Hepatic stellate cell (primary cell): ENCODE data around the gene APBB2.

Experiments used
- DNase-seq: peaks from one replicate; pipeline ENCODE4 v3.0.0; 2011; ENCODE audit warnings: low spot score

Gene APBB2

DNA sequence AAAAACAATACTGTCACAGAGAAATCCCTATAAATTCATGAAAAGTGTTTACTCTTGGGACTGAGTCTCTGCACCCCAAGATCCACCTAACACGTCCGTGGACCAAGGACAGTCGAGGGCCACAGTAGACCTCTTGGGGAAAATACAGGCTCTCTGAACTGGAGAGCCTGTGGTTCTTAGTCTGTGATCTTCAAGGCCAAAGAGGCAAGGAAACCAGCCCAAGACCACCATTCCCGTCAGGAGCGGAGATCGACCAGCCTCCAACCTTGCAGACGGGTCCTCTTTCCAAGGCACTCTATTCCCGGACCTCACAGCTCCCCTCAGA is 1.6 kb upstream of the APBB2 start:
- no peak for DNase-seq

DNA sequence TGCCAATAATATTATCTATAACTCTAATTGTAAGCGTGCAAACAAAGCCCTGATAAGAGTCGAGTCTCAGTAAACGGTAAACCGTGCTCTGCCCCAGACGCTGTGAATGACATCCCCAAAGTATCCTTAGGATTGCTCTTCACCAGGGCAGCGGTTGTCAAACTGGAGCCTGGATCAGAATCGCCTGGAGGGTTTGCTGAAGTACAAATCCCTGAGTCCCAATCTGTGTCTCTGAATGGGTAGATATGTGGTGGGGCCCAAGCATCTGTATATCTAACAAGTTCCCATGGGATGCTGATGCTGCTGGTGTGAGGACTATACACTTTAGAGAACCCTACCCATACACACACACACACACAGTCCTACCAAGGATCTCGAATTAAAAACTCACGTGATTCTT is 813 bp upstream of the APBB2 start:
- no peak for DNase-seq

DNA sequence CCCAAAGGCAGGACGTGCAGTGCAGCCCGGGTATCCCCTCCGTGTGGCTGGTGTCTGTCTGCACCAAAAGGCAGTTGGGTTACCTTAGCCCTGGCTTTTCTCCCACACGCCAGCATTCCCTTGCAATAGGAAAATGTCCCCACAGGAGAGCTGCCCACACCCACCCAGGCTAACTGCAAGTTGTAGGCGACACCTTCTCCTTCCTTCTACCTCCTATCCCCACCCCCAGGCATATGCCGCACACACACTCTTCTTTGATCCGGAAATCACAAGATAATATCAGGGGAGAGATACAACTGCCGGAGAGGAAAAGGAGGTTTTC is 444 bp upstream of the APBB2 start:
- DNase-seq, result no peak

DNA sequence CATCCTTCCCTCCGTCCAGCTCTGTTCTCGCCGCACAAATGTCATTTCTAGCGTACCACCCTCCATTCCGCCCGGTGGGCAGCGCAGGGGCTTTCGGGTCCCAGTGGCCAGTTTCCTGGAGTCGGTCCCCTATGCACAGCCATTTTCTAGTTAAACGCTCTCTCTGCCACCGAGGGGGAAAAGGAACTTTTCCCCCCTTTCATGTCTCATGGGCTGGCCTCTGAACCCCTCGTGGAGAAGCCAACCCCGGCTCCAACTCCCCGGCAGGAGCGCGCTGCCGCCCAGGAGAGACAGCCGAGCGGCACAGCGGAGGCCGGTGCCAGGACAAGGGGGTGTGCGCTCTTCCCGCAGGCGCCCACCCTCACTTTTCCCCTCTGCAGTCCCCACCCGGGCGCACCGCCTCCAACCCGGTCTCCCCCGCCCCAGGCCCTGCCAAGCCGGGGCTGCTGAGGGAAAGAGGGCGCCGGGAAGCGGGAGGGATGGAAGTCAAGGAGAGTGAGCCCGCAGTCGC is 662 bp downstream of the APBB2 start:
- no peak for DNase-seq

DNA sequence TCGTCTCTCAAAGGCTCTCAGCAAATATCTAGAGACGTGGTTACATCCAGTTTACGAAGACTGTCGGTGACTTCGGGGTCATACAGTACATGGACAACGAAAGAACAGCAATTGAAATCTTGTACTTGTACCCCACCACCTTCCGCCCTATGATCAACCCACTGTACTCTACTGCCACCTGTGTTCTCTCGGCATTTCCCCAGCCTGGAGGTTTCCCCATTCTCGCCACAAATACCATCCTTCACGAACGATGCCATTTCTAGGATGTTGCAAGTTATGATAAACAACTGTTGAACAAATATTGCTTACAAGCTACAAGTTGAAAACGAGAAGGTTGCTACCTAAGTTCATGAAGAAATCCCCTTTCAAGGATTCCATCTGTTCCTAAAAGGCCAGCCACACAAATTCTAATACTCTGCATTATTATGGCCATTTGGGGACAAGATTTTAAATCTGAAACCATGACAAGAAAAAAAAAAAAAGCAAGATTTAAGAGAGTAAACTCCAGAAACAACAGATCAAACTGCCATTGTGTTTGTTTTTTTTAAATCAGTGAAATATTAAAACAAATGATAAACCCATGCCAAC is 1.6 kb downstream of the APBB2 start:
- DNase-seq, result peak; percentile 65

DNA sequence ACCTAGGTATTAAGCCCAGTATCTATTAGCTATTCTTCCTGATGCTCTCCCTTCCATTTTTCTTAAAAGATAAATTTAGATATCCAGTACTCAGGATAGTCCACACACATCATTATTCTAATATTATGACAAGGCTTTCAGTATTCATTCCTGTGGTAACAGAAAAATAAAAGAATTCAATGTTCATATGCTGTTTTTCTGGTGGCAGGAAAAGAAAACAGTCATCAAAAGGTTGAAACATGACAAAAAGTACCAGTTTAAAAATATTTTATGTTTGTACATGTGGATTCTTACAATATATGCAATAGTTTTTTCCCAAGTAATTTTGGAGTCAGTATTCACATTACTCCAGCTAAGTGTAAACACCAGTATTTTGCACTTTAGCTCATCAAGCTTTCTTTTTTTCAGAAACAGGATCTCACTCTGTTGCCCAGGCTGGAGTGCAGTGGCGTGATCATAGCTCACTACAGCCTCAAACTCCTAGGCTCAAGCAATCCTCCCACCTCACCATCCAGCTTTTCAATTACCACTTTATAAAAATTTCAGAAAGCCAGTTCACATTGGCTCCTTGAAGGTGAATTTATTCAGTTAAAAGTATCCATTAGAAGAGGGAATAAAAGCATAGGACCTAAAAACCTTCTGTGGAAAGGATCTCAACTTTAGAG is 2.3 kb downstream of the APBB2 start:
- DNase-seq, result peak; percentile 44

DNA sequence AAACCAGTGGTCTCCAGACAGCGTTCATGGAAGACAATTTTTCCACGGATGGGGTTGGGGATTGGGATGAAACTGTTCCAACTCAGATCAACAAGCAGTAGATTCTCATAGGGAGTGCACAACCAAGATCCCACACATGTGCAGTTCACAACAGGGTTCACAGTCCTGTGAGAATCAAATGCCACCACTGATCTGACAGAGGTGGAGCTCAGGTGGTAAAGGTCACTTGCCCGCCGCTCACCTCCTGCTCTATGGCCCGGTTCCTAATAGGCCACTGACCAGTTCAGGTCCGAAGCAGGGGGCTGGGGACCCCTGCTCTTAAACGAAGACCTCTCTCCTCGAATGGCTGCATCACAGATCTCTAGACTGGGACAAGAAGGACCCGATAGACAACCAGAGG is 4.4 kb downstream of the APBB2 start:
- DNase-seq, result no peak

DNA sequence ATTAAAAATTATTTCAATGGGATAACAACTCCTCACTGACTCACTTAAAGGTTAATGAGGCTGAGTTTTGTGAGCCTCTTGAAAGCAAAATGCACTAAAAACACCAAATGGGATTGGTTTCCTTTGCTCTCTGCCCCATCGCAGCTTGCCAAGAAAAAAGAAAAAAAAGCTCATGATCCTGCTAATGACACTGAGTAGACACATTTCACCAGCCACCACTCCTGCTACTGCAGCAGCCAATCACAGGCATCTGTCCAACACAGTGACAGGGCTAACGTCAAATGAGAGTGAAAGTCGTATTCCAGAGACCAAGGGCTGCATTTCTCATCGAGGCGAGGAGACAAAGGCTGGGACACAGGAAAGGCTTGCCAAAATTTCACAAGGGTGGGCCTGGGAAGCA is 5.2 kb downstream of the APBB2 start:
- DNase-seq, result no peak

DNA sequence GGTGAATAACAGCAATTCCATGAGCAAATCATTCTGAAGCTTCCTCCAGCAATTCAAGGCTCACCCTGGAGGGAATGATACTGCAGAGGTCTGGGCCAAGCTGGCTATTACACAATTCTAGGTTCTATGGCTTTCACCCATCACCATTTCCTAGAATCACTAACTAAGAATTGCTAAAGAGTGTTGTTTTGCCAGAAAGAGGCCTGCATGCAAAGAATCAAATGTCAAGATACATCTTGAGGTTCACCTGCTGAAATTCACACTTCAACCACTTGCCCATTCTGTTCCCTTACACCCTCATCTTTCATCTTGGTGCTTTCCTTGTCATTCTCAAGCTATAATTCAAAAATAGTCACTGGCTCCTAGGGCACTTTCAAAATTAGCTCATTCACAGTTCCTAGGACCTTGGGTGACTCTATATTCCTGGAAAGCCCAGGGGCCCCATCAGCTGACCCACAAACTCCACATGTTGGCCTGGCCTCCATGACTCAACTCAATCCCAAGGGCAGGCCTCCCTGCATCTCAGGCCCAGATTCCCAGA is 7.0 kb downstream of the APBB2 start:
- DNase-seq, result no peak

DNA sequence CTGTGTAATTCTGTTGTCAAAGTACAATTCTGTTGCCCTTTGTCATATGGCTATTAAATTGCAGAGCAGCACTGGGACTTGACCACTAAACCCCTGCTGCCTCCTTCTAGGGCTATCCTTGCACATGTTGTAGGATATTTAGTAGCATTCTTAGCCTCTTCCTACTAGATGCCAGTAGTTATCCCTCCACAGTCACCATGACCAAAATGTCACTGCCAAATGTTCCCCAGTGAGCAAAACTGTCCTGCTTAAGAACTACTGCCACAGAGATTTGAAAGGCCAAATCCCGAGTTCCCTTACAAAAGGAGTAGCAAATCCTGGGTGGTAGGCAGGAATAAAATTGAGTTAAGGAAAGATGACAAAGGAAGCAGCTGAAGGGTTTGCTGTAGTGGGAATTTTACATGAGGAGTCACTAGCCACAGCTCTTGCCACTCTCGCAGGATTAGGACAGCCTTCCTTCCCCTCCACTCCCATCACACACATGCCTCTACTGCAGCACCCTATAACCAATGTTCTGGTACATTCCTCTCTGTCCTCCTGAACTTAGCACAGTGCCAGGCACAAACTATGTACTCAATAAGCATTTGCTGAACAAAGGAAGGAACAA is 8.4 kb downstream of the APBB2 start:
- DNase-seq, result no peak

DNA sequence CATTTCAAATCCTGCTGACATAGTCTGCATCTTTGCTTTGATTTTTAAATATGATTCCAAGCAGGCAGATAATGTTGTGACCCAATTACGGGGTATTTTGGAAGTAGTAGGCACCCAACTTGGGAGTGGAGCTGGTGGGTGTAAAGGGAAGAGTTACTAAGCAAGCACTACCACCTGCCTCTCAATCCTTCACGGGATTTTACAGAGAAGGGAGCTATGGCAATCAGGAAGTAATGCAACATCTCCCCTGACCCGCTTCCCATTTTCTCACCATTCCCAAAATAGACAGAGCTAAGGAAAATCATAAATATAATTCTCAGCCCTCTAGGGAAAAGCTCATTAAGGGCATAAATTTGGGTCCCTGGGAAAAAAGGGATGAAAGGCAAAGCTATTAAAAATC is 9.2 kb downstream of the APBB2 start:
- no peak for DNase-seq

DNA sequence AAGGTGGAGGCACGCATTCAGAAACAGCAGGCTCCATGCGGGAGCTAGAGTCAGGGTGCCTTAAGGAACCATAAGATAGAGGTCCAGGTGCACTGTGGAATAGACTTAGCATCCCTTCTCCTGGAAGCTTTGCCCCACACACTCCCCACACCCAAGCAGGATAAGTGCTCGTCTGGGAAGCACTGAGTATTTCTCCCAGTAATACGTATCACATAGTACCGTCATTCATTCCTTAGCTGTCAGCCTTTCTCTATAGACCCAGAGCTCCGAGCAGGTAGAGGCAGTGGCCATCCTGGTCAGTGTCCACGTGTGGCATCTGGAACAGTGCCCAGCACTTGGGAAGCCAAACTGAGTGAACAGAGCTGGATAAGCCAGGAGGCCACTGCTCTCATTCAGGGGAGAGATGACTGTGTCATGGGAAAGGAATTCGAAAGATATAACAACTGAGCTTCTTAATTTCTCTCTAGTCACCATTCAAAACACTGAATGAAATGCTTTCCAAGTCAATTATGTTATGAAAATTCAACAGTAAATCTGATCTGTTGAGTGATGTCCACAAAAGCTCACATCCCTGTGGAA is 9.9 kb downstream of the APBB2 start:
- peak; percentile 67 for DNase-seq

DNA sequence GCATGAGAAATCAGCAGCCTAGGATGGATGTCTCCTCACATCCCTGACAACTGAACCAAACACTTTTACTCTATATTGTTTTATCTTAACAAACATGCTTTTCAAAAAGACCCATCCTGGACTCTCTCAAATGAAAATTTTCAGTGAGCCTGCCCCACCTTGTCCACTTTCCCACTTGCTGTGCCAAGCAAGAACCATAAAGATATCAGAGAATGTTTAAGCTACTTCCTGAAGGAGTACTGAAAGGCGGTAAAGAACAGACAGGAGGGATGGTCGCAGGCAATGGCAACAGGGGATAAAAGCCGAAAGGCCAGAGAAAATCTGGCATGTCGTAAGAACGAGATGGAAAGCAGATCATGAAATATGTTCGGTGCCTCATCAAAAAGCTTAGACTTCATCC is 10.5 kb downstream of the APBB2 start:
- no peak for DNase-seq

DNA sequence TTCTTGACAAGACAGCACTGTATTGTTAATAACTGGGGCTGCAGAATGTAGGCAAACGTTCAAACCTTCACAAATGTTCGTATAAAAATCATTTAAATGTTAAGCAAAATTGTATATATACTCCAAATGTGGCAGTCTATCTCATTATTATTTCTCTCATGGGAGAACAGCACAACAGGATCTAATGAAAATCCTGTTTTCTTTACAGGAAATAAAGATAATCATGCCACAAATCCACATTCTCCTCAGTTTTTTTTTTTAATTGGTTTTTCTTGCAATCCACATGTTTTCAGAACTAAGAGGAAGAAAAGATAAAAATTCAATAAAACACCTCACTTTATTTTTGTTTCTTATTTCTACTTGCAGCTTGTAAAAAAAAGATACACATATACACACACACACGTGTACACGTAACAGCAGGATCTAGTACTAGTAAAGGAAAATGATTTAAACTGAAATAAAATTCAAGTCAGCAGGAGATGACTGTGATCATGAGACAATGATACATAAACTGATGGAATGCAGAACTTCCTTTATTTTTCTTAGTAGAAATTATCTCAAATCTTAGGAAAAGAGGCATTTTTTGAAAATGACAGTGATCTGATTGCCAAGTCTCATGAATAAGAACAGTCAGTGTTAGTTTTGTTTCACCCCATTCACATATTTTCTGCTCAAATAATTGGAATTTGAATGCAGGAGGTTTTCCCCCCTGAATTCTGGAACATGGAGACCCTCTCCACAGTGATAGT is 11.3 kb downstream of the APBB2 start:
- DNase-seq, result peak; percentile 27

DNA sequence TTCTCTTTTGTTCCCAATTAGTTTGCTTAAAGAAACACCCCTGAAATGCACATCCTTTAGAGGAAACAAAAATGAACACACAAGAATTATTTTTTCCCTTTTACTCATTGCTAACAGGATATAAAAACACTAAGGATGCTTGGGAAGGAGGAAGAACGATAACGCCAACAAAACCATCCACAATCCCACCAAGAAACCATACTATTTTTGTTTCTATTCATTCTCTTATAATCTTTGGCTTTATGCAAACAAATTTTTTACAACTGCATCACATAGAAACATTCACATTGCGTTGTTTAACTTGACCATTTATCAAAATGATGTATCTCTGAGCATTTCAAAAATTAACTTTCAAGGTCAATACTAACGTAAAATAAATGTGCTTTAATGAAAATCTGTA is 12.0 kb downstream of the APBB2 start:
- no peak for DNase-seq

DNA sequence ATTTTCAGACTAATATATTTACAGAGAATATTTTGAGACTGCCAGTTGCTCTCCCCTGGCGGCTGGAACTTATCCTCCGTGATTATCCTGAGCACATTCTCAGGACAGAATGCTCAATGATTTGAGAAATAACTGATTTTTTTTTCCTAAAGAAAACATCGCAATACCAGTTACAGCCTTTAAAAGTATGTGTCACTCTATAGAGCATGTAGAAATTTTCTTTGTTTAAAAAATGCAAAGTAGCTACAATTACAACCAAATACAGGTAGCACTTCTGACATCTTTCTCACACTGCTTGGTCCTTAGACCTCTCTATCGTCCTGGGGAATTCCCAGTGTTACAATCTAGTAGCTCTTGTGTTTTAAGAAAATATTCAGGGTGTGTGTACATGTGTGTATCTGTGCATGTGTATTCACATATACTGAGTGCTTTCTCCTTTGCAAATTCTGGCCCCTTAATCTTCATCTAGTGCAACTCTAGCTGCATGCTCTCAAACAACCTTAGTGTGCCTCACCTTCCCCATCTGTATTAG is 13.8 kb downstream of the APBB2 start:
- DNase-seq, result no peak

DNA sequence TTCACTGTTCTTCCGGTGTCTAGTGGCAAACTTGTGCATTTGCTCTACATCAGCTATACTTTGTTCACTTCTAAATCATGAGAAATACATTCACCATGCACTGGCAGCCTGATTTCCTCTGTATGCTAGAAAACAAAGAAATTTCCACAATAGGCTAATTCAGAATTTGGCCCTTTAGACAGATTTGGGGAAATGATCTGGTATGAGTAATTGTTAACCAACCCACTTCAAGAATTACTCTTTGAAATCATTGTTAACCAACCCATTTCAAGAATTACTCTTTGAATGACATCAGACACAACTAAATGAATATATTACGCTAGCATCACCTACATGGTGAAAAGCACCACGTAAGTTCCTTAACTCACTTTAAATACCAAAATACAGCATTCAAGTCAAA is 14.6 kb downstream of the APBB2 start:
- no peak for DNase-seq

DNA sequence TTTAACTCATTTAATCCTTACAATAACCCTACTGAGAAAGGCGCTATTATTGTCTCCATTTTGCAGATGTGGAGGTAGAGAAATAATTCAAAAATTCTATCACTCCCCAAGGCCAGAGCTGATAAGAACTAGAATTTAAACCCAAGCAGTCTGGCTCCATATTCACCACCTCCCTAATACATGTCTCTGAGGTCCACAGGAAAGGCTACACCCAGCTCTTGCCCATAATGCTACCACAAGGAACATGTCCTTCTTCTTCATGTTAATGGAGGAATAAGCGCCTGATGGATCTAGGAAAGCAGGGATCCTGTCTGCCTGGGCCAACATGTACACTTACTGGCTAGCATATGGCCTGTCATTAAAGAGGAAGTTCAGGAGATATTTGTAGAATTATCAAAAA is 16.3 kb downstream of the APBB2 start:
- no peak for DNase-seq

DNA sequence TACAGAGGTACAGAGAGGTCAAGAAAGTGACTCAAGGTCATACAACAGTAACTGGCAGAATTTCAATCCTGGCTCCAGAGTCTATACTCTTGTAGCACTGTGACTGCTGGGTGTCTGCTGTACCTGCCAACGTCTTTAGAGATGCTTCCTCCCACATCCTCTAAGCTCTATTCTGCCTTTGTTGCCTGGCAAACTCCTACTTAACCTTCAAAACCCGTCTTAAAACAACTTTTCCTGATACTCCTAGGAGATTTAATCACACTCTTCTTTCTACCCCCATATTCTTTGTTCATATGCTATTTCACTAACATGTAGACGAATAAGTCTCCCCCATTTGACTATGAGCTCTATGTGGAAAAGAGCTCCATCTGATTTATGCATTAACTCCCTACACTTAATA is 16.8 kb downstream of the APBB2 start:
- no peak for DNase-seq

DNA sequence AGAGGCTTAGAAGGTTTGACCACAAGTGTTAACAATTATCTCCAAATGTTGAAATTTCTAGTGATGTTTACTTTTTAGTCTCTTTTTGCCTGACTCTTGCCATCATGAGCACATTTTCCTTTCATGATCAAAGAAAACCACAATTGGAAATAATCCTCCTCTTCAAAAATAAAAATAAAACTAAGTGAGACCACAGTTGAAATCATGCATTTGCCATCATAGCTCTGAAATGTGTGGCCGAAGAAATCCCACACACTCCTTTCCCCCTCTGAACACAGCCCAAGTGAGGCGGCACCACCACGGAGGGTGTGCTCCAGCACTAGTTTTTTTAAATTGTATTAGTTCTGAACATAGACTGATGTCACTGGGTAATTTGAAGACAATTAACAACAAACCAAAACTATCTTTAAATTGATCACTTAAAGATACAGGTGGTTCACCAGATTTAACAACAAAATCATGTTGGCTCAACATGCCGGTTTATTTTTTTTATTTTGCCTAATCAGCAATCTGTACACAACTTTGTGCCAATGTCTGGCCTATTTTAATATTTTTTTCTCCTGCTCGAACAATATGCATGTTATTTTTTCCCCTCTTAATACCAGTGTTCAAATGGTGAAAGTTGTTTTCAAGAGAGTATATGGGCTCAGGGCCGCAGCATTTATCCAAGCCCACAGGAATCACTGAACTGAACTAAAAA is 17.6 kb downstream of the APBB2 start:
- no peak for DNase-seq

DNA sequence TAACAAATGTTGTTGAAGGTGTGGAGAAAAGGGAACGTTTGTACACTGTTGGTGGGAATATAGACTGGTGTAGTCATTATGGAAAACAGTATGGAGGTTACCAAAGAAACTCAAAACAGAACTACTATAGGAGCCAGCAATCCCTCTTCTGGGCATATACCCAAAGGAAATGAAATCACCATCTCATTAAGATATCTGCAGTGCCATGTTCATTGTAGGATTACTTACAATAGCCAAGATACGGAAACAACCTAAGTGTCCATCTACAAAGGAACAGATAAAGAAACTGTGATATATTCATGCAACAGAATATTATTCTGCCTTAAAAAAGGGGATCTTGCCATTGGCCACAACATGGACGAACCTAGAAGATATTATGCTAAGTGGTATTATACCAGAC is 22.2 kb downstream of the APBB2 start:
- no peak for DNase-seq

DNA sequence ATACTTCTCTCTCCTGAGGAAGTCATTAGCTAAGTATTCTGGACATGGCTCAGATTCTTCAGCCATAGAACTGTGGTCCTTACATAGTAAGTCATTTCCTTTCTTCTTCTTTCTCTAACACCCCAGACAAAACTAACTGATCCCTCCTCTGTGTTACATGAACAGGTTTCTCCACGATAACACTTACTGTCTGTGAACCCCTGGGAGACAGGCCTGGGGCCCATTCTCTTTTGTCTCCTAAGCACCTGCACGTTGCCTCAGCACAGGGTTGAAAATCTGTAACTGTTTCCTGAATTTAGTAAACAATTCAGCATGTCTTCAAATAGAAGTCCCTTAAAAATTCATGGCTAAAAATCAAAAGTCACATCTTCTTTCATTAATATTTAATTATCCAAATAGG is 24.7 kb downstream of the APBB2 start:
- no peak for DNase-seq
